IMR-90 (cell line): ENCODE results near the gene NTM.

Experiments used
- CEBPB ChIP-seq: IDR thresholded peaks from 2 replicates; pipeline ENCODE4 v1.6.1; 2012; ENCODE audit warnings: low read depth, low read length, improper control_type of control experiment
- CHD1 ChIP-seq: IDR thresholded peaks from 2 replicates; pipeline ENCODE4 v1.6.1; 2012; ENCODE audit warnings: low read depth, low read length, improper control_type of control experiment
- CTCF ChIP-seq: conservative IDR thresholded peaks from 2 replicates; pipeline ENCODE4 v1.5.1; 2012; ENCODE audit warnings: mild to moderate bottlenecking, low read depth, low read length, improper control_type of control experiment
- MXI1 ChIP-seq: IDR thresholded peaks from 2 replicates; pipeline ENCODE4 v1.6.1; 2012; ENCODE audit warnings: low read depth, mild to moderate bottlenecking, low read length, moderate library complexity, borderline replicate concordance
- RAD21 ChIP-seq: IDR thresholded peaks from 2 replicates; pipeline ENCODE4 v1.6.1; 2012; ENCODE audit warnings: low read length, improper control_type of control experiment
- RCOR1 ChIP-seq: IDR thresholded peaks from 2 replicates; pipeline ENCODE4 v1.6.1; 2012; ENCODE audit warnings: mild to moderate bottlenecking, low read length, improper control_type of control experiment; ENCODE audit not compliant: insufficient replicate concordance
- SMC3 ChIP-seq: fragments of 150-350 bp; IDR thresholded peaks from 2 replicates; pipeline ENCODE4 v1.6.1; 2016; ENCODE audit warnings: low read depth, mild to moderate bottlenecking, antibody characterized with exemption, low read length, moderate library complexity
- USF2 ChIP-seq: fragments of 150-350 bp; IDR thresholded peaks from 2 replicates; pipeline ENCODE4 v1.6.1; 2017; ENCODE audit warnings: mild to moderate bottlenecking, antibody characterized with exemption, low read length, low read depth

GRCh38 chr11:131762346-131763110, 392.1 kb downstream of the NTM start:
- TF ChIP-seq USF2 (no peak), CTCF (no peak), SMC3 (no peak), RCOR1 (no peak), CEBPB (no peak), CHD1 (no peak), RAD21 (no peak), MXI1 (no peak)
